Calu3 (cell line): ENCODE measurements around the gene ZDHHC19. TPM values are rescaled to one million over a fixed set of nuclear protein-coding genes. Genes with fewer than 3 reads are reported as not detected.
"Not testable (repeated sequence)": the region's sequence is repeated elsewhere in the genome, so short reads cannot be mapped to it uniquely, and the experiment has no call there.

Experiments used
- BruUV-seq: library from RNA; stranded (reverse); fragments of 400-500 nt; replicated peaks from 2 replicates; lab custom pipeline; 2021; lab: Mats Ljungman, UMichigan
- CTCF ChIA-PET: fragments of 300-600 bp; sonication (Branson Sonifier 250); formaldehyde crosslinking; loops from one replicate; lab custom pipeline; 2022; ENCODE audit warnings: antibody characterized with exemption; lab: Charles Lee
- DNase-seq: peaks from one replicate; pipeline ENCODE4 v3.0.0; 2022
- H3K27ac Mint-ChIP-seq: one replicate; pipeline ENCODE4 v1.8.0; 2022; ENCODE audit warnings: mixed read lengths; ENCODE audit not compliant: unreplicated experiment
- H3K27me3 Mint-ChIP-seq: one replicate; pipeline ENCODE4 v1.8.0; 2022; ENCODE audit warnings: mixed read lengths; ENCODE audit not compliant: unreplicated experiment
- H3K36me3 Mint-ChIP-seq: one replicate; pipeline ENCODE4 v1.8.0; 2022; ENCODE audit warnings: mild to moderate bottlenecking, moderate library complexity, mixed read lengths; ENCODE audit not compliant: insufficient read depth, unreplicated experiment
- H3K4me1 Mint-ChIP-seq: one replicate; pipeline ENCODE4 v1.8.0; 2022; ENCODE audit warnings: mild to moderate bottlenecking, low read depth, mixed read lengths; ENCODE audit not compliant: unreplicated experiment
- H3K4me3 Mint-ChIP-seq: one replicate; pipeline ENCODE4 v1.8.0; 2022; ENCODE audit warnings: mild to moderate bottlenecking, low read depth, moderate library complexity, mixed read lengths; ENCODE audit not compliant: unreplicated experiment
- H3K9me3 Mint-ChIP-seq: one replicate; pipeline ENCODE4 v1.8.0; 2022; ENCODE audit warnings: low read depth, mixed read lengths; ENCODE audit not compliant: unreplicated experiment
- intact Hi-C: fragments of 100-400 bp; cut with micrococcal nuclease; formaldehyde crosslinking; loops from one replicate; pipeline ENCODE4 v1.10.0; 2022; ENCODE audit not compliant: unreplicated experiment
- total RNA-seq: library from RNA; stranded (reverse); gene quantifications from 2 replicates; pipeline ENCODE4 v1.2.3, GENCODE V29; 2022
- TF ChIP-seq, protein P1 (sequence below): fragments of 200-600 bp; IDR thresholded peaks from one replicate; pipeline ENCODE4 v1.8.0; 2022; ENCODE audit warnings: antibody characterized with exemption; ENCODE audit not compliant: unreplicated experiment

ZDHHC19 gene
- total RNA-seq, 1 experiment from 2014 or later = not detected

DNA sequence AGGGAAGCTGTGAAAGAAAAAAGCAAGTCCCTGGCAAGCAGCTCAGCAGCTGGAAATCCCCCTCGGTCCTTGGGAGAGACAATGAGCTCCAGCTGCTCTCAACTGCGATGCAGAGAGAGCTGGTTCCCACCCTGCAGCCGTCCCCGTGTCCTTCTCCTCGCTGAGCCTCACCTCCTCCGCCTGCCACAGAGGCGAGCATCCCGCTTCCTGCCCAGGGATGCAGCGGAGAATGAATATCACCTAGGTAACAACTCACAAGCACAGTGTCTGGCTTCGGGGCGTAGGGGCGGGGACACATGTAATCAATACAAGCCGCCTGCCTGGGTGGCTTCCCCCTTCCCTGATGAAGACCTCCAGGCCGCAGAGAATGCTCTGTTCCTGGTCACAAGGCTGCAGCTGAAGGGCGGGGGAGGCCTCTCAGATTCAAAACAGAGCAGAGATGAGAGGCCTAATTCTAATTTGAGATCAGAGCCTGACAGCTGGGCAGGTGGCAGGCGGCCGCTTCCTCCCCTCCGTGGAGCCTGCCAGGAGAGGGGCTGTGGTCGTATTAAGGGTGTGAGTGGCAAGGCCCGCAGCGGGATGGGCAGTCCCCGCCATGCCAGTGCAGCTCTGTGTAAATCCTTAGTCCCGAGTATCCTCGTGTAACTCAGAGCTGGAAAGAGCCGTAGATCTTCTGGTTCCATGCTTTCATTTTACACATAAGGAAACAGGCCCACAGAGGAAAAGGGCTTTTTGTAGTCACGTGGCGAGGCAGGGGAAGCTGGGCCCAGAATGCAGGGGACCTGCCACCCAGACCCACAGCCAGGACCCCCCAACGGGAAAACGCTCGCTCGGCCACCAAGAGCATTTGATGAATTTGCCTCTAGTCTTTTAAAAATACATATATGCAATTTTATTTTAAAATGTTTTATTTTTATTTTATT, 24.3 kb downstream of the ZDHHC19 start:
- no peak for DNase-seq
- TF ChIP-seq, protein P1, sequence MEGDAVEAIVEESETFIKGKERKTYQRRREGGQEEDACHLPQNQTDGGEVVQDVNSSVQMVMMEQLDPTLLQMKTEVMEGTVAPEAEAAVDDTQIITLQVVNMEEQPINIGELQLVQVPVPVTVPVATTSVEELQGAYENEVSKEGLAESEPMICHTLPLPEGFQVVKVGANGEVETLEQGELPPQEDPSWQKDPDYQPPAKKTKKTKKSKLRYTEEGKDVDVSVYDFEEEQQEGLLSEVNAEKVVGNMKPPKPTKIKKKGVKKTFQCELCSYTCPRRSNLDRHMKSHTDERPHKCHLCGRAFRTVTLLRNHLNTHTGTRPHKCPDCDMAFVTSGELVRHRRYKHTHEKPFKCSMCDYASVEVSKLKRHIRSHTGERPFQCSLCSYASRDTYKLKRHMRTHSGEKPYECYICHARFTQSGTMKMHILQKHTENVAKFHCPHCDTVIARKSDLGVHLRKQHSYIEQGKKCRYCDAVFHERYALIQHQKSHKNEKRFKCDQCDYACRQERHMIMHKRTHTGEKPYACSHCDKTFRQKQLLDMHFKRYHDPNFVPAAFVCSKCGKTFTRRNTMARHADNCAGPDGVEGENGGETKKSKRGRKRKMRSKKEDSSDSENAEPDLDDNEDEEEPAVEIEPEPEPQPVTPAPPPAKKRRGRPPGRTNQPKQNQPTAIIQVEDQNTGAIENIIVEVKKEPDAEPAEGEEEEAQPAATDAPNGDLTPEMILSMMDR = no peak
- Mint-ChIP-seq H3K4me3 (no peak overlapping the region), H3K9me3 (no peaks in the 10 kb centered on the region), H3K36me3 (no peaks in the 10 kb centered on the region), H3K27ac (no peak overlapping the region), H3K27me3 (no peaks in the 10 kb centered on the region), H3K4me1 (no peaks in the 10 kb centered on the region)
- CTCF ChIA-PET = no interaction called here
- BruUV-seq = no TSS peak
- intact Hi-C loops = no loop called here

DNA sequence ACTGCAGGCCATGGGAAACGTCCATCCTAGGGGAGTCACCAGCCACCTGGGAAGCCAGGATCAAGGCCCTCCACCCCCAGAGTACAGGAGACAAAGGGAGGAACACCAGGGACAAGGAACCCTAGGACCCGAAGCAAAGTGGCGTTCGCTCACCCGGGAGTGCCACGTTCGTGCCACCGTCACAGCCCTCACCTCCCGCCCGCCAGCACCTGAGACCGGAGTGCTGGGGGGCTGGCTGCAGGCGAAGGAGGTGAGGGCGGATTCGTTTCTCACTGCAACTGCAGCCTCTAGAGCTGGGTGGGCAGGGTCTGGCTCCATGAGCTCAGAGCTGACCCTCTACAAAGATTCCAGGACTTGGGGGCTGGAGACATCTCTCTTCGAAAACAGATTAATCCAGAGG, 26.3 kb downstream of the ZDHHC19 start:
- CTCF ChIA-PET = no interaction called here
- Mint-ChIP-seq H3K9me3 (no peaks in the 10 kb centered on the region), H3K4me3 (no peak overlapping the region), H3K36me3 (no peaks in the 10 kb centered on the region), H3K4me1 (no peaks in the 10 kb centered on the region), H3K27ac (no peak overlapping the region), H3K27me3 (no peaks in the 10 kb centered on the region)
- TF ChIP-seq, protein P1 = no peak
- no TSS peak for BruUV-seq
- intact Hi-C loops = no loop called here
- no peak for DNase-seq

DNA sequence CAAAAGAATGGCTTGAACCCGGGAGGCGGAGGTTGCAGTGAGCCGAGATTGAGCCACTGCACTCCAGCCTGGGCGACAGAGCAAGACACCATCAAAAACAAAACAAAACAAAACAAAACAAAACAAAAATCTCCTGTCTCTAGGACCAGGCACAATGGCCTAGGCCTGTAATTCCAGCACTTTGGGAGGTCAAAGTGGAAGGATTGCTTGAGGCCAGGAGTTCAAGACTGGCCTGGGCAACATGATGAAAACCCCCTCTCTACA, 27.1 kb downstream of the ZDHHC19 start:
- CTCF ChIA-PET, H3K27me3 Mint-ChIP-seq, DNase-seq, H3K9me3 Mint-ChIP-seq, H3K4me3 Mint-ChIP-seq, H3K36me3 Mint-ChIP-seq, intact Hi-C loops, H3K4me1 Mint-ChIP-seq, BruUV-seq, H3K27ac Mint-ChIP-seq: not testable (repeated sequence)

DNA sequence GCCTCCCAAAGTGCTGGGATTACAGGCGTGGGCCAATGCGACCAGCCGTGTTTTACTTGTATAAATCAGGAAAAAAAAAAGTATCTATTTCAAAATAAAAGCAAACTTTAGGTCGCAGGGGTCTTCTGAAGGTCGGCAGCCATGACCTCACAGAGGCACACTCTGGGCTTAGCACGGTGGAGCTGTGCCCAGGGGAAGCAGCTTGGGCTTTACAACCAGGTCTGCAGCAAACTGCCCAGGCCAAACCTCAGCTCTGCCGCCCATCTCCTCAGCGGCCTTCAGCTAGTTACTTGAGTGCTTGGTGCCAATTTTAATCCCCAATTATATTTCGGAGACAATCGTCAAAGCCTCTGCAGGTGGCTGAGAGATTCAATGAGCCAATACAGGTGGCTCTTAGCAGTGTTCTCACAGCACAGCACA, 30.1 kb downstream of the ZDHHC19 start:
- no peaks in the 10 kb centered on the region for H3K36me3 Mint-ChIP-seq
- intact Hi-C loops = no loop called here
- CTCF ChIA-PET = interaction anchor here (0.6 kb wide), 1 partner anchor 67 kb away, joined by 3 read pairs; no protein-coding TSS in a partner anchor
- H3K27me3 Mint-ChIP-seq = no peaks in the 10 kb centered on the region
- H3K4me3 Mint-ChIP-seq = no peak overlapping the region
- no peaks in the 10 kb centered on the region for H3K9me3 Mint-ChIP-seq
- BruUV-seq = no TSS peak
- no peak for DNase-seq
- TF ChIP-seq, protein P1 = no peak
- H3K27ac Mint-ChIP-seq = no peak overlapping the region
- H3K4me1 Mint-ChIP-seq = no peaks in the 10 kb centered on the region

DNA sequence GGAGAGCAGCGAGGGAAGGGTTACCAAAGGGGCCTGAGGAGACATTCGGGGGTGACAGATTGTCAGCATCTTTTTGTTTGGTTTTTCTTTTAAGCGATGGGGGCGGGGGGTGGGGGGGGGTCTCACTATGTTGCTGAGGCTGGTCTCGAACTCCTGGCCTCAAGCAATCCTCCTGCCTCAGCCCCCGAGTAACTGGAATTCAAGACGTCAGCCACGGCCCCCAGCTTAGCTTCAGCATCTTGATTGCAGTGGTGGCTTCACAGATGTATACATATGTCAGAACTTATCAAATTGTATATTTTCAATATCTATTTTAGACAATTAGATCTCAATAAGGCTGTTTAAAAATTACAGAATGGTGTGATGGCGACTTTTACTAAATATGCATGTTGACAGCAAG, 30.9 kb downstream of the ZDHHC19 start:
- BruUV-seq = no TSS peak
- intact Hi-C loops = no loop called here
- Mint-ChIP-seq H3K27ac (no peak overlapping the region), H3K36me3 (no peaks in the 10 kb centered on the region), H3K4me1 (no peaks in the 10 kb centered on the region), H3K9me3 (no peaks in the 10 kb centered on the region), H3K4me3 (no peak overlapping the region), H3K27me3 (no peaks in the 10 kb centered on the region)
- TF ChIP-seq, protein P1 = no peak
- CTCF ChIA-PET = no interaction called here
- no peak for DNase-seq
